GM19023 (cell line): Measurements from ENCODE around the gene MYO16.
"Not testable (repeated sequence)": the region's sequence is repeated elsewhere in the genome, so short reads cannot be mapped to it uniquely, and the experiment has no call there.

Source experiments
- ATAC-seq: cut with Tn5 transposase; IDR thresholded peaks from one replicate; pipeline ENCODE4 v1.9.1; 2021; ENCODE audit warnings: mild to moderate bottlenecking, moderate library complexity; ENCODE audit not compliant: unreplicated experiment

The MYO16 gene

GRCh38 chr13:108741930-108742329 lies 112.5 kb downstream of the MYO16 start:
- no peak for ATAC-seq

- ATAC-seq: no peak
Measured at GRCh38 chr13:108742701-108743451, 113.5 kb downstream of the MYO16 start.

GRCh38 chr13:108743522-108743921 lies 114.1 kb downstream of the MYO16 start:
- no peak for ATAC-seq

- ATAC-seq: no peak
Measured at GRCh38 chr13:108747843-108748242, 118.4 kb downstream of the MYO16 start.

- no peak for ATAC-seq
Measured at GRCh38 chr13:108752276-108752675, 122.9 kb downstream of the MYO16 start.

GRCh38 chr13:108755083-108755482 lies 125.7 kb downstream of the MYO16 start:
- no peak for ATAC-seq

- ATAC-seq: no peak
Measured at GRCh38 chr13:108760129-108760528, 130.7 kb downstream of the MYO16 start.

- ATAC-seq: no peak
Measured at GRCh38 chr13:108760541-108760940, 131.1 kb downstream of the MYO16 start.

- ATAC-seq: no peak
Measured at GRCh38 chr13:108768035-108768434, 138.6 kb downstream of the MYO16 start.

- ATAC-seq: no peak
Measured at GRCh38 chr13:108769213-108770070, 140.0 kb downstream of the MYO16 start.

GRCh38 chr13:108775597-108775996 lies 146.2 kb downstream of the MYO16 start:
- ATAC-seq: no peak

- no peak for ATAC-seq
Measured at GRCh38 chr13:108776650-108777049, 147.2 kb downstream of the MYO16 start.

GRCh38 chr13:108777421-108778420 lies 148.3 kb downstream of the MYO16 start:
- ATAC-seq: no peak

- ATAC-seq: no peak
Measured at GRCh38 chr13:108779308-108779707, 149.9 kb downstream of the MYO16 start.

GRCh38 chr13:108780706-108781105 lies 151.3 kb downstream of the MYO16 start:
- no peak for ATAC-seq

- ATAC-seq: no peak
Measured at GRCh38 chr13:108781312-108781711, 151.9 kb downstream of the MYO16 start.

- not testable (repeated sequence) for ATAC-seq
Measured at GRCh38 chr13:108782480-108782879, 153.1 kb downstream of the MYO16 start.

GRCh38 chr13:108785844-108786243 lies 156.4 kb downstream of the MYO16 start:
- ATAC-seq: no peak

- no peak for ATAC-seq
Measured at GRCh38 chr13:108786456-108787200, 157.2 kb downstream of the MYO16 start.
